ENCODE results near the gene STARD10.

The STARD10 gene

DNA sequence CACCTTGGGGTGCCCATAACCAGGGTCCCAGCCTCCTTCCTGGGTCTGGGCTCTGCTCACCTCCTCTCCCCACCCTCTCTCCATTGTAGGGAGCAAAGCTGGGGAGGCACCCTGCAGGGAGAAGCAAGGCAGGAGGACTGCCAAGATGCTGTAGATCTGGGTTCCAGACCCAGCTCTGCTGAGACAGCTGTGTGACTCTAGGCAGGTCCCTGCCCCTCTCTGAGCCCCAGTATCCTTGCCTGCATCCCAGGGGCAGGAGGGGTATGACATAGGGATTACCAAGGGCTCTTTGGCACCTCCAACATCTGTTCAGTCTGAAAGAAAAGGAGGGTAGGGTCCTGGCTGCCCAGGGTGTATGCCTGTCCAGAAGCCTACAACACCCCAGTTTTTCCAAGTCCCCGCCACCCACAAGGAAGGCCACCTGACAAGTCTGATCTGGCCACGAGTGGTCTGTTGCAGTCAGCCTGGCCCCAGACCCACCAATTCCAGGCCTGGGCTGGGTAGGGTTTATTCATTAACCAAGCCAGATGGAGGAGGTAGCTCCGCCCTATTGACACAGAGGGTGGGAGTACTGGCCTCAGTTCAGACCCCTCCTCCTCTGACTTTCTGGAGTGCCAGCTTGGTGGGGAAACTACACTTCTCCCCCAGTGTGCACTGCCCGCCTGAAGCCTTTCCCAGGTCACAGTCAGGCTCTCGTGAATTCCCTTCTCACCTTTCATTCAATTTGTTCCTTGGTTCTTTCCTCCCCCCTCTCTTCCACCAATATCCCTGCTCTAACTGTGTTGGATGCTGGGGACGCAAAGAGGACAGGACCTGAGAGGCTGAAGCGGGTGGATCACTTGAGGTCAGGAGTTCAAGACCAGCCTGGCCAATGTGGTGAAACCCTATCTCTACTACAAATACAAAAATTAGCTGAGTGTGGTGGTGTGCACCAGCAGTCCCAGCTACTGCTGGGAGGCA lies 15.0 kb downstream of the STARD10 start:
- DNase-seq, result no peak

DNA sequence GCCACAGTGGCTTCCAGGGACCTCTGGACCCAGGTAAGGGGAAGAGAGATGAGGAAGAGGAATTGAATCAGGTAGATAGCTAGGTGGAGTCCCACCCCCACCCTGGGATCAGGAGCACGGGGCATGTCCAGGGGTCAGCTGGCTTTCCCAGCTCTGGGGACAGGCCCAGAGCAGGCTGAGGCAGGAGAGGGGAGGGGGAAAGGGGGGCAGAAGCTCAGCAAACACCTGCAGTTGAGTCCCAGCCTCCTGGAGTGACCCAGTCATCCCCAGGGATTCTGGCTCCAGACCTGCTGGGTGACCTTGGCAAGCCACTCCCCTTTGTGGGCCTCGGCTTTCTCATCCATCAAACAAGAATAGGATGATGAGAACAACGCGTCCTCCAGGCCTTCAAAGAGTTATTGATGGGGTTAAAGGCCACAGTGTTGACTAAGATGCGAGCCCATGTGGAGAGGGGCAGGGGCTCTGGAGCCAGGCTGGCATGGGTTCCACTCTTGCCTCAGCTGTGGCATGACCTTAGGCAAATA lies 16.0 kb downstream of the STARD10 start:
- no peak for DNase-seq

DNA sequence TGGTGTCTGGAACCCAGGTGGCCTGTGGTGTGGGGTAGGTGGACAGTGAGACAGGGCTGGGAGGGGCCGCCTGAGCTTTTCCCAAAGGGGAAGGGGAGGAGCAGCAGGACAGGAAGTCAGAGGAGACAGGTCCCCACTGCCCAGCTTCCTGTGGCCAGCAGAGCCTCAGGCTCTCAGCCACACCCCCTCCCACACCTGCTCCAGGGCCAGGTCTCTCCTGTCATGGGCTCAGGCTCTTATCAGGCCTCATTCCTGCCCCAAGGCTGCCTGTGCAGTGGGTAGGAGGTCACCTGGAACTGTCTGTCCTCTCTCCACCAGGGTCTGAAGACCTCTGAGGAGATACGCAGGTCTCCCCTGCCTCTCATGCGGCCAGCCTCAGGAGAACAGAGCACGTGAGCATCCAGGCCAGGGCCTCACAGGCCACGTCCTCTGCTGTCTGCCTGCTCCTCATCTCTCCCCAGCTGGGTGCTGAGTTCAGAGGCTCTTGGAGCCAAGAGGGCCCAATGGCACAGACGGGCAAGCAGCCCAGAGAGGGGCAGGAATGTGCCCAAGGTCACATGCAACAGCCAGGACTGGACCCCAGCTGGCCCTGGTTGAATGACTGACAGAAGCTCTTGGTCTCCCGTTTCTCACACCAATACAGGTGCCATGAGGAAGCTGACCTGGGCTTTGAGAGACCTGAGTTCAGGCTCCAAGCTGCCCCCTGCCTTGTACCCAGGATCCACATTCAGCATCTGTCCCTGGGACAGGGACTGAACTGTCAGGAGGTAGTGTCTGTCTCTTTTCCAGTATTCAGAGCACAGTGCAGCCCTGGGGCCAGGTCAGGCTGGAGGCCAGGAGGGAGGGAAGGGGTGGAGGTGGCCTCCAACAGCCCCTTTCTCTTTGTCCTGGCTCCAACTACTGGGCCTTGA lies 16.7 kb downstream of the STARD10 start:
- DNase-seq, result no peak

DNA sequence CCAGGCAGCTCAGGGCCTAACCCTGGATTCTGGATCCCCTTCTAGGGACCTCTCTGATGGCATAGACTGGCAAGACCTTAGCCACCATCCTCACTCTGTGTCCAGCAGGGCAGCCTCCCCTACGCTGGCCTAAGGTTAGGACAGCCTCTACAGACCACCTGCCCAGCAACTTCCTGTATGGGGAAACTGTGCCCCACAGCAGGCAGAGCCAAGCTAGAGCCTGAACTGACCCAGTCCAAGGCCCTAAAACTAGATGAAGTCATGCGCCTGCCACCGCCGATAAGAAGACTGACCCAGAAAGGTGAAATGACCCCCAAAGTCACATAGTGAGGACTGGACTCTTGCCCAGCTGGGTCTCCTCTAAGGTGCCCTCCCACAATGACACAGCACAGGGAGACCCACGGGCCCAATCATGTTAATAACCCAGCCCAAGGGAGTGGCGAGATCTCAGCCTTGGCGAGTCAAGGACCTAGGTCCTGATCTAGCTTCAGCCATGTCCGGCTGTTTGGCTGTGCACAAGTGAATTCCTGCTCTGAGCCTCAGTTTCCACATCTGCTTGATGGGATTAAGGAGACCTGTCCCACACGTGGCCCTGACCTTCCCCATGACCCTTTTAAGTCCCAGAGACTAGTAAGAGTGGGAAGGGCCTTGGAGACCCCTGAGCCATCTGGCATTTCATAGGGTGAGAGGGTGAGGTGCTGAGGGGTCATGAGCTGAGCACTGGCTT lies 17.6 kb downstream of the STARD10 start:
- DNase-seq, result no peak

DNA sequence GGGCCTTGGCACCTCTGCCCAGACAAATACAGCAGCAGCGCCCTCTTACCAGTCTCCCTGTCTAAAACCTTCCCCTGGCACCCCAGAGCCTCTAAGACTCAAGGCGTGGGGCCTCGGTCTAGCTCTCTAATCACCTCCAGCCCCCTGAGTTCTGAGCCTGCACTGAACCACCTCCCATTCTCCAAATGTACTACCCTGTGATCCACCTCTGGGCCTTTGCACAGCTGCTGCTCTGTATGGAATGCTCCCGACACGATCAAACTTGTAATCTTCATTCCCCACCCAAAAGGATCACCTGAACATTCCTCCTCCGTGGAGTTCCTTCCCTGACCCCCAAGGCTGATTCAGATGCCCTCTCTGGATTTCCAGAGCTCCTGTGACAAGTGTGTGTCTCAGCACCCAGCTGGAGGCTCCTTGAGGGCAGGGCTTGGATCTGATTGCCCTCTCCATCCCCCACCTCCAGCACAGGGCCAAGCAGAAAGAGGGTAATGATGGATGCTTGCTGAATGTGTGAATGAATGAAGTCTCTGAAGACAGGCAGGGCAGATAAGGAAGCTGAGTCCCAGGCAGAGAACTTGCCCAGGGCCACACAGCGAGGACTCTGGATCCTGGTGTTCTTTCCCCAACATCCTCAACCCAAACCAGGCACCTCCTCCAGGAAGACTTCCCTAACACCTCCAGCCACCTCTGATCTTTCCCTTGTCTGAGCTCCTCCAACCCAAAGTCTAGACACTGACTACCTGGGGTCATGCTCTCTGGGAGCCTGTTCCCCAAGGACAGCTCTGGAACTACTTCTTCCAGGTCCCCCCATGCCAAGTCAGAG lies 18.3 kb downstream of the STARD10 start:
- no peak for DNase-seq

DNA sequence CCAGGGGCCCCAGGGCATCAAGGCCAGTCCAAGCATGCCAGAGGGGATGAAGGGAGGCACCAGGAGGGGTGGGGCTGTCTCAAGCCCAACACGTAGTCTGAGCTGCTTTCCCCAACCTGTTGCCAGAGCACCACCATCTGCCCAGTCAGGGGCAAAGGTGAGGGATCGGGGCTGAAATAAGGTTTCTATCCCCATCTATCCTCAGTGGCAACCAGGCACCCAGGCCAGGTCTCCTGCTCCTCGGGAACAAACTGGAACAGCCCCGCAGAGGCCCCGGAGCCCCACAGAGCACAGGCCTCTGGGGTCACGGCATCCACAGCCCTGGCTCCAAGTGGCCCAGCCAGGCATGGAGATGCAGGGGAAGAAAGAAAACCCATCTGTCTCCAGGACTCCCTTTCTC lies 19.3 kb downstream of the STARD10 start:
- DNase-seq, result no peak

DNA sequence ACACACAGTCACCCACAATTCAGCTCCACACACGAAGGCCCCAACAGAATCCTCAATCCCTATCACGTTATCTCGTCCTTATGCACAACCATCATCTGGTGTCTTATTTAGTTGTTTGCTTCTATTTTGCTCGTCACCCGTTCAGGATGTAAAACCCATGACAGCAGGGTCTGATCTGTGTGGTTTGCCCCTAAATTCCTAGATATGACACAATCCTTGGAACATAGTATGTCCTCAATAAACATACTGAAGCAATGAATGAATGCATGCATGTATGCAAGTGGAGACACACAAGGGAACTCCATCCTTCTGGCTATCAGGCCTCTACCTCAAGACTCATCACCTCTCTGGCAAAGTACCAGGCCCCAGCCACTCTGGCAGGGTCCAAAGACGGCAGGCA lies 20.2 kb downstream of the STARD10 start:
- no peak for DNase-seq

DNA sequence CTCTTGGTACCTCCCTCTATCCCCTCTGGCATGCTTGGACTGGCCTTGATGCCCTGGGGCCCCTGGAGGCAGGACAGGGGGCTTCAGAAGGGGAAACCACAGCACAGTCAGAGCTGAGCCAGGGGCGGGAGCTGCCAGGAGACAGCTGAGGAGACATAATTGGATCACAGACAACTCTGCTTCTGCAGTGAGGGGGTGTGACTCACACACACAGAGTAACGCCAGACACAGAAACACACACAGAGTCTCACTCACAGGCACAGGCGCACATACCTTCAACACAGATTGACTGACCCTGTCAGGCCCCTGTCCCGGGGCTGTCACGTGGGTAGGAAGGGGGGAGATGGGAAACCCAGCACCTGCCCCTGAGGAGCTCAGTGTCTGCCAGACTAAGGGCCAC lies 20.6 kb downstream of the STARD10 start:
- DNase-seq, result no peak

DNA sequence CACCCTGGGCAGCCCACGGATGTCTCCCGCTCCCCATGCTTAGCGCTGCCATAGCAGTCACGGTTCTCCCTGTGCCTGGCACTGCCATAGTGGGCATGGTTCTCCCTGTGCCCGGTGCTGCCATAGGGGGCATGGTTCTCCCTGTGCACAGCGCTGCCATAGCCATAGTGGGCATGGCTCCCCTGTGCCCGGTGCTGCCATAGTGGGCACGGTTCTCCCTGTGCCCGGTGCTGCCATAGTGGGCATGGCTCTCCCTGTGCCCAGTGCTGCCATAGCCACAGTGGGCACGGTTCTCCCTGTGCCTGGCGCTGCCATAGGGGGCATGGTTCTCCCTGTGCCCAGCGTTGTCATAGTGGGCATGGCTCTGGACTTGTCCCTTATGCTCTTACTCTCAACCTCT lies 21.8 kb downstream of the STARD10 start:
- no peak for DNase-seq

DNA sequence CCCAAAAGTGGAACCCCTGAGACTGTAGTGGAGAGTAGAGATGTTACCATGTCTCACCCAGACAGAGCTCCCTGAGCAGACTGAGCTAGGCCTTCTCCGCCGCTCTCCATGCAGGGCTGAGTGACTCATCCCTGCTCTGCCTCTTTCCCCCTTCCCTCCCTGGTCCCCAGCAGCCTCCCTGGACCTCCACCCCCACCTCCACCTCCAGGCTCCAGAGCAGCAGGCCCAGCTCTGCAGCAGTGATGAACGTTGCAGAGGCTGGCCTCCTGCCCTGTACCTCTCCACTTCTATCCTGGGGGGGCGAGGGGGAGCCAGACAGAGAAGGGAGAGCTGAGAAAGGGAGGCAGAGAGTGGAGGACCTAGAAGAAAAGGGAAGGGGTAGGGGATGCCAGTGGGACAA lies 22.3 kb downstream of the STARD10 start:
- no peak for DNase-seq

DNA sequence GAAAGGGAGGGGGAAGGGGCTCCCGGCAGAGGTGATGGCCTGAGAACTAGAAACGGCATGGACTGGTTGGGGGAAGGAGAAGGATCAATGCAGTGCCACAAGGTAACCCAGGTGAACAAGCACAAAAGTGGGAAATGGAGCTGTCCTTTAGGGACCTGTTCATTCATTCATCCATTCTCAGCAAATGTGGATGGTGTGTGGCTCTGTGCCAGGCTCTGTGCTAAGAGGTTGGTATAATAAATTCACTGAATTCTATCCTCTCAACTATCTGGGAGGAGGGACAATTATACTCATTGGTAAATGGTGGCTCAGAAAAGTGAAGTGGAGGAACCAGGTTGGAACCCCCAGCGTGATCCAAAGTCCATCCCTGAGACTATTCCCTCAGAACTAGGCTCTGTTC lies 23.0 kb downstream of the STARD10 start:
- DNase-seq, result peak; percentile 30

DNA sequence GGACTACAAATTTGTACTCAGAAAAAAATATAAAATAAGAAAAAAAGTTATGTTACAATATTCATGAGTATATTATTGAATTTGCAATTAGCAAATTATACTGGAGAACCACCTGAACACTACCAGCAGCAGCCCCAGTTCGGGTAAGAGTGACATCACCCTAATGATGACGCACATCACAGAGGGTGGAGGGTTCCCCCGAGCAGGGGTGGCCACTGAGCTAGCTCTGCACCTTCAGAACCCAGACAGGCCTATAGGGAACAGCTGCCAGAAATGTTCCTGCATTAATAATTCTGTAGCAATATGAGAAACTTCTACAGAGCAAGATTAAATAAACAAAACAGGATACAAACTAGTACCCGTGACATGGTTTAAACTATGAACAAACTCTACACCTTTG lies 24.2 kb downstream of the STARD10 start:
- DNase-seq, result no peak

DNA sequence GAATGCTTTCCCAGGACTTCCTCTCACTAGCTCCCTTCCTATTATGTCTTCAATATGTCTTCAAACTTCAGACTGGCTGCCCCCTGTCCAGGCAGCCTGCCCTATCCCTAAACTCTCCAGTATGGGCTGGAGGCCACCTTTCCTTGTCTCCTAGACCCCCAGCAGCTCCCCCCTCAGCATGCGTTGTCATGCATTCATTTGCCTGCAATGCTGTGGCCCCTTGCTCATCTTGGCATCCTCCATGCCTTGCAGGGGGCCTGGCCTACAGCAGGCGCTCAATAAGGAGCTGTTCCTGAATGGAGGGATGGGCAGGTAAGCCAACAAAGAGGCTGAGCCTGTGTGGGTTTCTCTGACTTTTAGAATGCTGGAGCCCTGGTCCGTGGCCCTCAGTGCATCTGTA lies 25.3 kb downstream of the STARD10 start:
- no peak for DNase-seq

DNA sequence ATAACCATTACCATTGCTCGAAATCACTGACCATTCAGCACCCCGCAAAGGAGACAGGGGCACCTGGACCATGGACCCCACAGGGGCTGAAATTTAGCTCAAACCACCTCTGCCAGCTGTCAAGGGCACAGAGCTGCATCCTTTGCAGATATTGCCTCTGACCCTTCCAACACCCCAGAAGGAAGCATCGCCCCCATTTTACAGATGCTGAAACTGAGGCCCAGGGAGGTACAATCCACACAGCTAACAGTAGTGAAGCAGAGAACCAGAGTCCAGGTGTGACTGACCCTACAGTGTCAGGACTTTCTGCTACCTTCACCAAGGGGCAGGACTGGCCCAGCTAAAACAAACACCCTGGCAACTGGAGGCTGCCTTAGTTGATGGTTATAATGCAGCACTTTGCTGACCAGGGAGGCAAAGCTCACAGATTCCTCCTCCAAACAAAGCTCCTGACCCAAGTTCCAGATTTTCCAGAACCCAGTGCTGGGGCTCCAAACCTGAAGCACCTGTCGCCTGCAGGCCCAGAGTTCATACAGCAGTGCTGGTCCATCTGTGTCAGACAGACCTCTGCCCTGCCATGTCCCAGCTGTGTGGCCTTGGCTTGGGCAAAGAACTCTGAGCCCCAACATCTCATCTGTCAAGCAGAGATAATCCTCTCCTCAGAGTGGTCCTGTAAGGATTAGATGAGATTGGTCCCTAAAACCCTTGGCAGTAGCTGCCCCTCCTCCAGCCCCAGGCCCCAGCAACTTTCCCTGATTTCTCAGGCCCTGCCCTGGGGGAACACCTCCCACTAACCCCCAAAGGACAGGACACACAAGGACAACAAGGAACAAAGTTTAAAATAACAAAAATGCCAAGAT lies 26.4 kb downstream of the STARD10 start:
- no peak for DNase-seq

DNA sequence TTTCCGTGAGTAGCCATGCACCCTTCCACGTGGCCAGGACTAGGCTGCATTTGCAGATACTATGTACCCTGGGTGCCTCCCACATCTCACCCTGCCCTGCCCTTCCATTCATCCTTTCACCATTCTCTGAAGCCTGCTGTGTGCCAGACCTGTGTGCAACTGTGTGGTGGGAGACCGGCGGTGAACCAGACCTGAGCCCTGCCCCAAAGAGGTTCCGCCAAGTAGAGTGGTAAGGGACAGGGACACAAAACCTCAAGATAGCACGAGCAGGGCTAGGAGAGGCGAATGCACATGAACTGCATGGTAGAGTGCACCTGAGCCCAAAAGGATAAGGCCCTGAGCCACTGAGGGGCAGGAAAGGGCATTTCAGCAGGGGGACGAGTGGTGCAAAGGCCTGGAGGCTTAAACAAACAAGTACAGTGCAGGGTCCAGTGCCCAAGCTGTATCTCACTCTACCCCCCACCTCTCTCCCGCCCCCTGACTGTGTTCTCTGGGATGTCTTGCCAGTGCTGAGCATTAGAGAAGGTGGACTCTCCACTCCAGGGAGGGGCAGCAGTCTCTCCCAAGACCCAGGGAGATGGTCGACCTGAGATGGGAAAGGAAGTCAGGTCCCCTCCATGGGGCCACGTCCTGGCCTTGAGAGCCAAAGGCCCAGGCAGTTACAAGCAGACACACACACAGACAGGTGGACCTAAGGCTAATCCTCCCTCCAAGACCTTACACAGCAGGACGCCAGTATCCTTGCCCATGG lies 27.5 kb downstream of the STARD10 start:
- DNase-seq, result no peak

DNA sequence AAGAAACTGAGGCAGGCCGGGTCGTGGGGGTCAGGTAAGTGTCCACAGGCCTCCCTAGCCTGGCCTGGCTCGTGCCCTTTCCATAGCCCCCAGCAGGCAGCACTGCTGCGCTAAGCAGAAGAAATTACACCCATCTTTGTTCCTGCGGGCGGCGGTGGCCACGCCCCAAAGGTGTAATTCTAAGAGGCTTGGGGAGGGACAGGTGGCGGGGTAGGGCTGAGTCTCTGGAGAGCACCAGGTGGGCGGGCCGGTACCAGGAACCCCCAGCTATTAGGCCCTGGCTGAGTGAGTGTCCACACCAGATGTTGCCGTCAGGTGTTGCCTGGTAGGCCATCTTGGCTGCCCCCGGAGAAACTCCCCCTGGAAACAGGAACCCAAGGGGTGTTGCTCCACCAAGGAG lies 29.3 kb downstream of the STARD10 start:
- DNase-seq, result peak; percentile 93

DNA sequence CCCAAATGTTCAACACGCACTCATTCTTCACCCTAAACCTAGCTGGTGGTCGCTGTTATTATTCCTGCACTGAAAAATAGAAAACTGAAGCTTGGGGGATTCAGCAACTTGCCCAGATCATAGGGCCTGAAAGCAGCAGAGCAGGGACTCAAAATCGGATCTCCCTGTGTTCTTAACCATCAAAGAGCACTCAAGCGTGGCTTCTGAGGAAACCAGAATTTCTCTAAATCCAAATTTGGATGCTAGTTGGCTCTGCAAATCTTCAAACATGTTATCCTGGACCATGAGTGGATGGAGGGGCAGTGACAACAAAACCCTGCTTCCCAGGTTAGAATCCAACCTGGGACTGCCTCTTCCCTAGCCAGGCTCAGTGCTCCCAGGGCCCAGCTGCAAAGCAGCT lies 30.0 kb downstream of the STARD10 start:
- no peak for DNase-seq

DNA sequence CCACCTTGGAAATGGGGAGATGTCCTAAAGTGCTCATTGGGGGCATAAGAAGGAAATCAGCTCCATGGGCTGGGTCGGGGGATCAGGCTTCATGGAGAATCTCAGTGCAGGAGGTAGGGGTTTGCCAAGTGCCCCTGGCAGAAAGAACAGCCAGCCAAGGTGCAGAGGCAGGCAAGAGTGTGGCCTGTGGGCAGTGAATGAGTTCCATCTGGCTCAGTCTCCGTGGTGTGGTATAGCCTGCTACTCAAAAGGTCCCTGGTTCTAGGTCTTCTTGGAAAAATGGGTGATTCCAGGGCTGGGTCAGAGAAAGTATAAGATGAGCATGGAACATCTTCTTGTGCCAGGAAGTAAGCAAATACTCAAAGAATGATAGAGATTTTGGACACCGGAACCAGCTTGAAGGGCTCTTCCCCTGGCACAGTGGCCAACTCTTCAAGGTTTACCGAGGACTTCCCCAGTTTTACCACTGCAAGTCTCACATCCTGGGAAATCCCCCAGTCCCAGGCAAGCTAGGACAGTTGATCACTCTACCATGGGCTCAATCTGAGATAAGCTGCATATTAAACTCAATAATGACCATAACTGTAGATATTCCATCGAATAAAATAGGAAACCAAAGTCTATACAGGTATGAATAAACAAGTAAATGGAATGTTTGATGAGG lies 31.1 kb downstream of the STARD10 start:
- no peak for DNase-seq

DNA sequence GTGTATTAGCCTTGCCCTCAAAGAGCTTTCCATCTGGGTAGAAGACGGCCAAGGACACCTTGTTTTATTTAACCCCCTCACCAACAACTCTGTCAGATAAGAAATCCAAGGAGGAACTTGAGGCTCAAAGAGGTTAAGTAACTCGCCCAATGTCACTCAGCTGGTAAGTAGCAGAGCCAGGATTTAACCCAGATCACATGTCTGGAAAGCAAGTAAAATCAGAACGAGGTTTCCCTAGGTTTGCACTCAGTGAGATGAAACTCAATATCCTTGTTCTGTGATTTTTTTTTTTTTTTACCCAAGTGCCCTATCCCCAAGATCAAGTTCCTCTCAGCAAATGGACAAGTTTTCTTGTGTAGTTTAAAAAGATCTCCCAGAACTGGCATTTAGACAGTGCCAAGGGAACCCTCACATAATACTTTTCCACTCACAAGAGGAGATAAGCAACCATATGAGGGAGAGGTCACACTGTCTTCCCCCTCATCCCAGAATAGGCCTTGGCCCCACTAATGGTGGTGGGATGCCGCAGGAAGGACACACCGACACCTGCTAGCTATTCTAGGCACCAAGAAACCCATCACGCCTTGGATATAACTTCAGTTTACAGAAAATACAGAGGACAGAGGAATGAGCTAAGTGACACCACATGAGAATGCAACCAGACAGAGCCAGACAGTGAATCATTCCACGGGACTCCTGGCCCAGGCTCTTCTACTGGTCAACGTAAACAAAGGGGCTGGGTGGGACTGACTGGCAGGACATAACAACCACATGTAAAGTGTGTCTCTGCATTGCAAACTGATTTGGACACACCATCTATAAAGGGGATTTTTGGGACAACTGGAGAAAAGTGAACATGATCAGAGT lies 33.1 kb downstream of the STARD10 start:
- DNase-seq, result no peak
